HEK293 (cell line): ENCODE measurements around the gene XRN2.

ENCODE experiments used
- CTCF ChIA-PET: fragments of 350-600 bp; formaldehyde crosslinking; extraction: SDS; loops from one replicate; lab custom pipeline; 2021; ENCODE audit warnings: antibody characterized with exemption; lab: Yijun Ruan, JAX
- POLR2A ChIA-PET: fragments of 300-600 bp; formaldehyde crosslinking; extraction: SDS; loops from one replicate; lab custom pipeline; 2020; ENCODE audit warnings: antibody characterized with exemption, inconsistent platforms; lab: Yijun Ruan, JAX
- H3K27ac ChIP-seq: fragments of 200-500 bp; sonication (Bioruptor generic); 2 replicates; pipeline ENCODE4 v1.5.1; 2014; ENCODE audit warnings: low read depth, low read length, control low read depth, inconsistent platforms; ENCODE audit errors: extremely low read depth
- H3K36me3 ChIP-seq, 2 experiments: fragments of 200-500 bp in 1 of 2; sonication (Bioruptor generic) in 1 of 2; 1 replicate in 1 of 2; 2 replicates in 1 of 2; pipeline ENCODE4 v1.5.1; 2014 to 2017; ENCODE audit warnings: inconsistent platforms in 2 of 2, low read length in 2 of 2; ENCODE audit not compliant: control insufficient read depth in 2 of 2, insufficient read depth in 1 of 2
- H3K4me1 ChIP-seq: fragments of 200-500 bp; sonication (Bioruptor generic); 2 replicates; pipeline ENCODE4 v1.5.1; 2014; ENCODE audit warnings: mild to moderate bottlenecking, low read length, inconsistent platforms; ENCODE audit not compliant: control insufficient read depth, insufficient read depth
- H3K4me3 ChIP-seq: 2 replicates; pipeline ENCODE4 v1.5.1; 2011; ENCODE audit warnings: low read depth, mild to moderate bottlenecking, control low read depth, low read length, moderate library complexity
- H3K9me3 ChIP-seq: fragments of 200-500 bp; sonication (Bioruptor generic); 2 replicates; pipeline ENCODE4 v1.5.1; 2014; ENCODE audit warnings: low read depth, low read length, inconsistent platforms; ENCODE audit not compliant: control insufficient read depth, insufficient read depth
- BCL11A ChIP-seq: fragments of 450-650 bp; formaldehyde crosslinking; IDR thresholded peaks from 2 replicates; pipeline ENCODE4 v1.5.1; 2016; ENCODE audit warnings: low read depth, missing biosample characterization, missing genetic modification characterization
- CTCF ChIP-seq: fragments of 450-650 bp; formaldehyde crosslinking; IDR thresholded peaks from 2 replicates; pipeline ENCODE4 v1.5.1; 2016; ENCODE audit warnings: missing biosample characterization, missing genetic modification characterization
- KLF16 ChIP-seq: fragments of 450-650 bp; formaldehyde crosslinking; IDR thresholded peaks from 2 replicates; pipeline ENCODE4 v1.5.1; 2017; ENCODE audit warnings: missing biosample characterization, missing genetic modification characterization
- PBX3 ChIP-seq: sonication (generic); formaldehyde crosslinking; IDR thresholded peaks from 2 replicates; pipeline ENCODE4 v1.8.1; 2022; ENCODE audit warnings: mild to moderate bottlenecking, moderate library complexity, missing genetic modification reagents
- REST ChIP-seq: fragments of 450-650 bp; formaldehyde crosslinking; IDR thresholded peaks from 2 replicates; pipeline ENCODE4 v1.5.1; 2016; ENCODE audit warnings: missing biosample characterization, missing genetic modification characterization
- SETDB1 ChIP-seq: IDR thresholded peaks from one replicate; pipeline ENCODE4 v1.6.1; 2017; ENCODE audit warnings: mild to moderate bottlenecking, low read length, moderate library complexity, mixed read lengths; ENCODE audit not compliant: insufficient read length
- TCF7L2 ChIP-seq: IDR thresholded peaks from 2 replicates; pipeline ENCODE4 v1.6.1; 2011; ENCODE audit warnings: low read depth, mild to moderate bottlenecking, inconsistent platforms, low read length, moderate library complexity, borderline replicate concordance
- ZBTB11 ChIP-seq: fragments of 450-650 bp; formaldehyde crosslinking; conservative IDR thresholded peaks from 2 replicates; pipeline ENCODE4 v1.5.1; 2016; ENCODE audit warnings: low read depth, missing biosample characterization, missing genetic modification characterization
- ZFP3 ChIP-seq: fragments of 450-650 bp; formaldehyde crosslinking; IDR thresholded peaks from 2 replicates; pipeline ENCODE4 v1.5.1; 2016; ENCODE audit warnings: low read depth, missing biosample characterization, missing genetic modification characterization
- ZFP69B ChIP-seq: fragments of 450-650 bp; formaldehyde crosslinking; IDR thresholded peaks from 2 replicates; pipeline ENCODE4 v1.5.1; 2016; ENCODE audit warnings: missing biosample characterization, missing genetic modification characterization
- ZNF112 ChIP-seq: fragments of 450-650 bp; formaldehyde crosslinking; IDR thresholded peaks from 2 replicates; pipeline ENCODE4 v1.5.0; 2017; ENCODE audit warnings: missing biosample characterization, missing genetic modification characterization
- ZNF121 ChIP-seq: fragments of 450-650 bp; formaldehyde crosslinking; IDR thresholded peaks from 2 replicates; pipeline ENCODE4 v1.5.1; 2016; ENCODE audit warnings: missing biosample characterization, missing genetic modification characterization
- ZNF132 ChIP-seq: fragments of 450-650 bp; formaldehyde crosslinking; IDR thresholded peaks from 2 replicates; pipeline ENCODE4 v1.5.1; 2017; ENCODE audit warnings: missing biosample characterization, missing genetic modification characterization, borderline replicate concordance
- ZNF184 ChIP-seq: fragments of 450-650 bp; IDR thresholded peaks from 2 replicates; pipeline ENCODE4 v1.5.1; 2018; ENCODE audit warnings: missing biosample characterization, mild to moderate bottlenecking, missing genetic modification characterization
- ZNF19 ChIP-seq: fragments of 450-650 bp; formaldehyde crosslinking; IDR thresholded peaks from 2 replicates; pipeline ENCODE4; 2016; ENCODE audit warnings: missing biosample characterization, missing genetic modification characterization, low read depth
- ZNF211 ChIP-seq: fragments of 450-650 bp; formaldehyde crosslinking; IDR thresholded peaks from 2 replicates; pipeline ENCODE4 v1.5.1; 2016; ENCODE audit warnings: low read depth, missing biosample characterization, missing genetic modification characterization
- ZNF335 ChIP-seq: fragments of 450-650 bp; formaldehyde crosslinking; conservative IDR thresholded peaks from 2 replicates; pipeline ENCODE4 v1.5.1; 2016; ENCODE audit warnings: missing biosample characterization, missing genetic modification characterization
- ZNF362 ChIP-seq: fragments of 450-650 bp; formaldehyde crosslinking; IDR thresholded peaks from 2 replicates; pipeline ENCODE4 v1.5.1; 2016; ENCODE audit warnings: missing biosample characterization, missing genetic modification characterization
- ZNF37A ChIP-seq: fragments of 450-650 bp; IDR thresholded peaks from 2 replicates; pipeline ENCODE4 v1.5.1; 2018; ENCODE audit warnings: missing biosample characterization, missing genetic modification characterization
- ZNF530 ChIP-seq: fragments of 450-650 bp; formaldehyde crosslinking; IDR thresholded peaks from 2 replicates; pipeline ENCODE4 v1.5.1; 2016; ENCODE audit warnings: low read depth, missing biosample characterization, missing genetic modification characterization
- ZNF76 ChIP-seq: fragments of 450-650 bp; formaldehyde crosslinking; IDR thresholded peaks from 2 replicates; pipeline ENCODE4; 2016; ENCODE audit warnings: low read depth, missing biosample characterization, missing genetic modification characterization, borderline replicate concordance
- ZNF768 ChIP-seq: fragments of 450-650 bp; formaldehyde crosslinking; IDR thresholded peaks from 2 replicates; pipeline ENCODE4 v1.5.1; 2018; ENCODE audit warnings: missing biosample characterization, mild to moderate bottlenecking, missing genetic modification characterization
- ZNF837 ChIP-seq: fragments of 450-650 bp; formaldehyde crosslinking; IDR thresholded peaks from 2 replicates; pipeline ENCODE4 v1.5.1; 2016; ENCODE audit warnings: missing biosample characterization, missing genetic modification characterization
- ZSCAN16 ChIP-seq: fragments of 450-650 bp; formaldehyde crosslinking; IDR thresholded peaks from 2 replicates; pipeline ENCODE4 v1.5.1; 2016; ENCODE audit warnings: missing biosample characterization, missing genetic modification characterization

The XRN2 gene

GRCh38 chr20:21435576-21435975 is 132.4 kb downstream of the XRN2 start:
- H3K9me3 ChIP-seq = no peaks in the 10 kb centered on the region
- H3K4me1 ChIP-seq = no peaks in the 10 kb centered on the region
- ChIA-PET POLR2A (no interaction called here), CTCF (no interaction called here)
- TF ChIP-seq BCL11A (tag by site-specific recombination) = no peak
- TF ChIP-seq ZNF837 (tag by site-specific recombination) = no peak
- no peak for TF ChIP-seq PBX3 (CRISPR knock-in tag)
- TF ChIP-seq ZNF184 = no peak
- TF ChIP-seq ZNF76 = no peak
- TF ChIP-seq CTCF (tag by site-specific recombination) = no peak
- no peak for TF ChIP-seq ZNF19 (tag by site-specific recombination)
- TF ChIP-seq KLF16 (tag by site-specific recombination) = no peak
- no peak for TF ChIP-seq ZNF768 (tag by site-specific recombination)
- no peak for TF ChIP-seq ZNF211 (tag by site-specific recombination)
- no peak for TF ChIP-seq ZSCAN16
- no peak for TF ChIP-seq ZNF121 (tag by site-specific recombination)
- no peak for TF ChIP-seq ZNF335 (tag by site-specific recombination)
- no peak for TF ChIP-seq ZBTB11 (tag by site-specific recombination)
- no peak for TF ChIP-seq REST (tag by site-specific recombination)
- no peak for TF ChIP-seq ZNF37A
- no peak for TF ChIP-seq ZFP3 (tag by site-specific recombination)
- no peak overlapping the region for H3K4me3 ChIP-seq
- H3K36me3 ChIP-seq = no peaks in the 10 kb centered on the region
- no peak overlapping the region for H3K27ac ChIP-seq

GRCh38 chr20:21436205-21436604 is 133.1 kb downstream of the XRN2 start:
- H3K9me3 ChIP-seq = no peaks in the 10 kb centered on the region
- TF ChIP-seq ZNF112 (tag by site-specific recombination) (no peak), ZNF530 (tag by site-specific recombination) (no peak), ZFP69B (tag by site-specific recombination) (no peak), ZNF132 (tag by site-specific recombination) (no peak), SETDB1 (no peak), TCF7L2 (no peak), BCL11A (tag by site-specific recombination) (no peak), ZNF362 (tag by site-specific recombination) (no peak)
- no peaks in the 10 kb centered on the region for H3K36me3 ChIP-seq
- H3K4me3 ChIP-seq = no peak overlapping the region
- POLR2A ChIA-PET = no interaction called here
- no peak overlapping the region for H3K27ac ChIP-seq
- CTCF ChIA-PET = no interaction called here
- no peaks in the 10 kb centered on the region for H3K4me1 ChIP-seq
